HCT116 (cell line): ENCODE results near the gene PTDSS2. TPM values are rescaled to one million over a fixed set of nuclear protein-coding genes. Genes with fewer than 3 reads are reported as not detected.

Experiments
- ATAC-seq: fragments of 200-7000 bp; cut with Tn5 transposase; 2 replicates; pipeline ENCODE4 v1.9.1; 2020; ENCODE audit warnings: mild to moderate bottlenecking, moderate library complexity
- BruUV-seq: library from RNA; stranded (reverse); fragments of 400-500 nt; replicated peaks from 2 replicates; lab custom pipeline; 2021; lab: Mats Ljungman, UMichigan
- CTCF ChIA-PET: fragments of 300-600 bp; sonication (Branson Sonifier 250); formaldehyde crosslinking; loops from one replicate; lab custom pipeline; 2021; ENCODE audit warnings: antibody characterized with exemption; lab: Charles Lee
- POLR2A ChIA-PET: fragments of 300-600, 350-600 bp; sonication (Branson Sonifier 250); formaldehyde crosslinking; loops from one replicate; lab custom pipeline; 2021; ENCODE audit warnings: antibody characterized with exemption; lab: Charles Lee
- RAD21 ChIA-PET, 2 experiments: fragments of 300-600 bp; sonication (Branson Sonifier 250); formaldehyde crosslinking; loops; one replicate each; lab custom pipeline; 2023; ENCODE audit warnings: low total read pairs in 2 of 2; ENCODE audit not compliant: uncharacterized antibody in 2 of 2, unreplicated experiment in 2 of 2, low non-redundant PET in 1 of 2; lab: Charles Lee
- DNase-seq: peaks from one replicate; pipeline ENCODE4 v3.0.0-alpha.2; 2010; ENCODE audit warnings: low read depth, low spot score
- H2AFZ ChIP-seq: fragments of 200-600 bp; shearing (Covaris generic), sonication (generic); 2 replicates; pipeline ENCODE4 v1.6.1; 2017; ENCODE audit warnings: low read depth, mixed run types, mixed read lengths, antibody characterized with exemption, low read length; ENCODE audit not compliant: poor library complexity, severe bottlenecking
- H3K27ac ChIP-seq: 2 replicates; pipeline ENCODE4 v1.5.1; 2012; ENCODE audit warnings: low read depth, low read length
- H3K27me3 ChIP-seq: fragments of 200-600 bp; sonication (generic); 2 replicates; pipeline ENCODE4 v1.6.1; 2016; ENCODE audit warnings: mixed run types, low read length, mixed read lengths; ENCODE audit not compliant: insufficient read depth
- H3K36me3 ChIP-seq, 2 experiments: fragments of 200-500 bp in 1 of 2; fragments of 200-600 bp in 1 of 2; sonication (Bioruptor generic) in 1 of 2; sonication (generic) in 1 of 2; 2 replicates each; pipeline versions ENCODE4 v1.5.1 to v1.6.1; 2014 to 2016; ENCODE audit warnings: low read length in 2 of 2, inconsistent platforms in 1 of 2, mixed read lengths in 1 of 2, mixed run types in 1 of 2; ENCODE audit not compliant: insufficient read depth in 2 of 2, control insufficient read depth in 1 of 2
- H3K4me1 ChIP-seq, 2 experiments: fragments of 200-600 bp in 1 of 2; sonication (generic) in 1 of 2; 2 replicates each; pipeline versions ENCODE4 v1.5.1 to v1.6.1; 2012 to 2017; ENCODE audit warnings: low read length in 2 of 2, inconsistent platforms in 1 of 2, mild to moderate bottlenecking in 1 of 2, mixed read lengths in 1 of 2, mixed run types in 1 of 2, moderate library complexity in 1 of 2; ENCODE audit not compliant: insufficient read depth in 2 of 2, control insufficient read depth in 1 of 2
- H3K4me2 ChIP-seq: fragments of 200-600 bp; sonication (generic); 2 replicates; pipeline ENCODE4 v1.6.1; 2017; ENCODE audit warnings: mixed run types, low read length, mixed read lengths
- H3K4me3 ChIP-seq, 2 experiments: fragments of 200-600 bp in 1 of 2; sonication (generic) in 1 of 2; replicated peaks in 1 of 2; 2 replicates each; pipeline ENCODE4 v1.5.1; 2011 to 2016; ENCODE audit warnings: low read length in 2 of 2, control low read depth in 1 of 2, low read depth in 1 of 2, mild to moderate bottlenecking in 1 of 2, mixed read lengths in 1 of 2, mixed run types in 1 of 2
- H3K79me2 ChIP-seq: fragments of 200-600 bp; sonication (generic); 2 replicates; pipeline ENCODE4 v1.6.1; 2017; ENCODE audit warnings: mild to moderate bottlenecking, mixed run types, low read length, moderate library complexity, mixed read lengths; ENCODE audit not compliant: insufficient read depth
- H3K9ac ChIP-seq: fragments of 200-600 bp; sonication (generic); 2 replicates; pipeline ENCODE4 v1.6.1; 2016; ENCODE audit warnings: low read length, mixed read lengths
- H3K9me2 ChIP-seq: fragments of 200-600 bp; sonication (generic), shearing (Covaris generic); 2 replicates; pipeline ENCODE4 v1.6.1; 2017; ENCODE audit warnings: mixed run types, mild to moderate bottlenecking, moderate library complexity; ENCODE audit not compliant: insufficient read depth
- H3K9me3 ChIP-seq, 2 experiments: fragments of 200-500 bp in 1 of 2; fragments of 200-600 bp in 1 of 2; sonication (Bioruptor generic) in 1 of 2; sonication (generic) in 1 of 2; 2 replicates each; pipeline ENCODE4 v1.6.1; 2014 to 2017; ENCODE audit warnings: low read length in 2 of 2, mixed read lengths in 2 of 2, inconsistent platforms in 1 of 2, low read depth in 1 of 2, mild to moderate bottlenecking in 1 of 2, mixed run types in 1 of 2, moderate library complexity in 1 of 2; ENCODE audit not compliant: control insufficient read depth in 1 of 2, insufficient read depth in 1 of 2
- H4K20me1 ChIP-seq: fragments of 200-600 bp; sonication (generic), shearing (Covaris generic); 2 replicates; pipeline ENCODE4 v1.6.1; 2017; ENCODE audit warnings: mixed run types, mild to moderate bottlenecking, moderate library complexity; ENCODE audit not compliant: insufficient read depth
- CBX3 ChIP-seq: IDR thresholded peaks from 2 replicates; pipeline ENCODE4 v1.6.1; 2012; ENCODE audit warnings: low read depth
- EGR1 ChIP-seq: IDR thresholded peaks from 2 replicates; pipeline ENCODE4 v1.6.1; 2012; ENCODE audit warnings: low read depth
- ELF1 ChIP-seq: IDR thresholded peaks from 2 replicates; pipeline ENCODE4 v1.6.1; 2012; ENCODE audit warnings: low read depth, borderline replicate concordance
- EZH2phosphoT487 ChIP-seq: fragments of 200-600 bp; IDR thresholded peaks from 2 replicates; pipeline ENCODE4 v1.6.1; 2018; ENCODE audit warnings: antibody characterized with exemption, borderline replicate concordance
- RAD21 ChIP-seq: IDR thresholded peaks from 2 replicates; pipeline ENCODE4 v1.6.1; 2012; ENCODE audit warnings: low read depth, mild to moderate bottlenecking
- SIN3A ChIP-seq: IDR thresholded peaks from 2 replicates; pipeline ENCODE4 v1.6.1; 2012; ENCODE audit warnings: low read depth
- SRF ChIP-seq: IDR thresholded peaks from 2 replicates; pipeline ENCODE4 v1.6.1; 2012; ENCODE audit warnings: low read depth
- TCF7L2 ChIP-seq: IDR thresholded peaks from 2 replicates; pipeline ENCODE4 v1.7.0; 2011; ENCODE audit warnings: borderline replicate concordance, inconsistent platforms; ENCODE audit not compliant: insufficient read depth, insufficient read length; ENCODE audit errors: extremely low read depth
- intact Hi-C: fragments of 100-400 bp; cut with micrococcal nuclease; formaldehyde crosslinking; loops from 2 replicates; pipeline ENCODE4 v1.10.0; 2022
- total RNA-seq: library from RNA; stranded (reverse); gene quantifications from one replicate; pipeline ENCODE4 v1.2.1, GENCODE V29; 2021; ENCODE audit not compliant: unreplicated experiment
- TF ChIP-seq, protein P1 (sequence below), 3 experiments: fragments of 200-600 bp in 1 of 3; sonication (generic) in 1 of 3; IDR thresholded peaks in 2 of 3; conservative IDR thresholded peaks in 1 of 3; 2 replicates each; pipeline ENCODE4 v1.5.1; 2012 to 2017; ENCODE audit warnings: low read depth in 2 of 3, low read length in 2 of 3, antibody characterized with exemption in 1 of 3, borderline replicate concordance in 1 of 3, control low read depth in 1 of 3, mild to moderate bottlenecking in 1 of 3, mixed read lengths in 1 of 3, mixed run types in 1 of 3, moderate library complexity in 1 of 3; ENCODE audit not compliant: insufficient read depth in 1 of 3
- TF ChIP-seq, protein P2 (sequence below): IDR thresholded peaks from 2 replicates; pipeline ENCODE4 v1.6.1; 2012
- TF ChIP-seq, protein P3 (sequence below): IDR thresholded peaks from 2 replicates; pipeline ENCODE4 v1.6.1; 2011; ENCODE audit warnings: mild to moderate bottlenecking, low read length, moderate library complexity; ENCODE audit not compliant: insufficient replicate concordance; ENCODE audit errors: extremely low read depth

The PTDSS2 gene
- total RNA-seq, 1 experiment from 2014 or later = 40.1 TPM

DNA sequence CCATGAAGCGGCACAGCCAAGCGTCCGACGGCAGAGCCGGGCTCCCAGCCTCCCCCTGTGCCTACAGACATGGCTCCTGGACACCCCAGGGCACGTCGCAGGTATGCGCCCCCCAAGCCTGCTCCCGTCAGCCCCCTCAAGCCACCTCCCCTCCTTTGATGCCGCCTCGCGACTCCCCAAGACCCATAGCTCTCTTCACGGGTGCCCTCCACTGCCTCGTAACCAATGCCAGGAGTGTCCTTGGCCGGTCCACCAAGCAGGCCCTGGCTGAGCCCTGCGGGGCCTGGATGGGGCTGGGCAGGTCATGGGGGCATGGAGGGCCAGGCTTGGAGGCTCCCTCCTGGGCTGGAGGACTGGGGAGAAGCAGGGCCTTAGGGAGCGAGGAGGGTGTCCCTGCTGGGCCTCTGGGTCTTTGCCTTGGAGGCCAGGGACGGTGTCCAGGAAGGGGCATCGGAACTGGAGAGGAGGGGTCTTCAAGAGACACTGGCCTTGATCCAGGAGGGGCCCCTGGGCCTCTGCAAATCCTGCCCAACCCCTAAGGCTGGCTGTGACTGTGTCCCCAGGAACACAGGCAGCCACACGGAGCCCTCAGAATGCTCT is 17.5 kb upstream of the PTDSS2 start (continued):
- no peak for TF ChIP-seq TCF7L2
- no peak for TF ChIP-seq SRF
- TF ChIP-seq RAD21 = no peak
- TF ChIP-seq, all 23 proteins: peak for 0

DNA sequence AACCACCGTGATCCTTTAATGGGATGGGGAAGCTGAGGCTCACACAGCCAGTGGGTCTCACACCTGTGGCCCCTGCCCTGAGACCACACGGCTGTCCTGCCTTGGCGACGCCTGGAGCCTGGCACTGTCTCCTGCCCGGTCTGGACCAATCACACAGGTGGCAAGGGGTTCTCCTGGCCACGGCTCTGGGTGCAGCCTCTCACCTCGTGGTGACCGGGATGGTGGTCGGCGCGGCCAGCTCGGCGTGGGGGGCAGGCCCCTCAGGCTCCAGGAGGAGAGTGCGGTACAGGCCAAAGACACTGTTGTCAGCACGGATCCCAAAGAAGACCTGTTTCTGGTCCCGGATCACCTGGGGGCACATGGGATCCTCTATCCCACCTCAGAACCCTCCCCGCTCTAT is 17.0 kb upstream of the PTDSS2 start:
- Histone ChIP-seq H4K20me1 (no peaks in the 10 kb centered on the region), H3K9me3 (no peaks in the 10 kb centered on the region; a peak in 1 of 4 replicates), H3K4me3 (no peak overlapping the region), H3K36me3 (0 out of 4 replicates have a peak, but pooled peaks cover 0 to 3% of the 10 kb centered on the region in 2 experiments), H3K4me2 (no peak overlapping the region), H3K9ac (no peak overlapping the region), H2AFZ (no peak overlapping the region), H3K9me2 (no peaks in the 10 kb centered on the region), H3K79me2 (no peaks in the 10 kb centered on the region), H3K4me1 (no peaks in the 10 kb centered on the region; a peak in 1 of 4 replicates), H3K27ac (no peak overlapping the region), H3K27me3 (no peaks in the 10 kb centered on the region)
- POLR2A ChIA-PET = no interaction called here
- TF ChIP-seq ELF1 (no peak), RAD21 (no peak), EZH2phosphoT487 (no peak), CBX3 (no peak), SIN3A (no peak), EGR1 (no peak)
- TF ChIP-seq, protein P1, sequence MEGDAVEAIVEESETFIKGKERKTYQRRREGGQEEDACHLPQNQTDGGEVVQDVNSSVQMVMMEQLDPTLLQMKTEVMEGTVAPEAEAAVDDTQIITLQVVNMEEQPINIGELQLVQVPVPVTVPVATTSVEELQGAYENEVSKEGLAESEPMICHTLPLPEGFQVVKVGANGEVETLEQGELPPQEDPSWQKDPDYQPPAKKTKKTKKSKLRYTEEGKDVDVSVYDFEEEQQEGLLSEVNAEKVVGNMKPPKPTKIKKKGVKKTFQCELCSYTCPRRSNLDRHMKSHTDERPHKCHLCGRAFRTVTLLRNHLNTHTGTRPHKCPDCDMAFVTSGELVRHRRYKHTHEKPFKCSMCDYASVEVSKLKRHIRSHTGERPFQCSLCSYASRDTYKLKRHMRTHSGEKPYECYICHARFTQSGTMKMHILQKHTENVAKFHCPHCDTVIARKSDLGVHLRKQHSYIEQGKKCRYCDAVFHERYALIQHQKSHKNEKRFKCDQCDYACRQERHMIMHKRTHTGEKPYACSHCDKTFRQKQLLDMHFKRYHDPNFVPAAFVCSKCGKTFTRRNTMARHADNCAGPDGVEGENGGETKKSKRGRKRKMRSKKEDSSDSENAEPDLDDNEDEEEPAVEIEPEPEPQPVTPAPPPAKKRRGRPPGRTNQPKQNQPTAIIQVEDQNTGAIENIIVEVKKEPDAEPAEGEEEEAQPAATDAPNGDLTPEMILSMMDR (IDR thresholded peaks at IDR 0.05 in 2 of 3, conservative IDR thresholded peaks at IDR 0.05 in 1 of 3; ENCODE audit: borderline replicate concordance in 1 of 3, insufficient read depth in 1 of 3, low read depth in 2 of 3, low read length in 2 of 3) = no peak
- TF ChIP-seq, protein P2, sequence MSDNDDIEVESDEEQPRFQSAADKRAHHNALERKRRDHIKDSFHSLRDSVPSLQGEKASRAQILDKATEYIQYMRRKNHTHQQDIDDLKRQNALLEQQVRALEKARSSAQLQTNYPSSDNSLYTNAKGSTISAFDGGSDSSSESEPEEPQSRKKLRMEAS = no peak
- TF ChIP-seq, protein P3, sequence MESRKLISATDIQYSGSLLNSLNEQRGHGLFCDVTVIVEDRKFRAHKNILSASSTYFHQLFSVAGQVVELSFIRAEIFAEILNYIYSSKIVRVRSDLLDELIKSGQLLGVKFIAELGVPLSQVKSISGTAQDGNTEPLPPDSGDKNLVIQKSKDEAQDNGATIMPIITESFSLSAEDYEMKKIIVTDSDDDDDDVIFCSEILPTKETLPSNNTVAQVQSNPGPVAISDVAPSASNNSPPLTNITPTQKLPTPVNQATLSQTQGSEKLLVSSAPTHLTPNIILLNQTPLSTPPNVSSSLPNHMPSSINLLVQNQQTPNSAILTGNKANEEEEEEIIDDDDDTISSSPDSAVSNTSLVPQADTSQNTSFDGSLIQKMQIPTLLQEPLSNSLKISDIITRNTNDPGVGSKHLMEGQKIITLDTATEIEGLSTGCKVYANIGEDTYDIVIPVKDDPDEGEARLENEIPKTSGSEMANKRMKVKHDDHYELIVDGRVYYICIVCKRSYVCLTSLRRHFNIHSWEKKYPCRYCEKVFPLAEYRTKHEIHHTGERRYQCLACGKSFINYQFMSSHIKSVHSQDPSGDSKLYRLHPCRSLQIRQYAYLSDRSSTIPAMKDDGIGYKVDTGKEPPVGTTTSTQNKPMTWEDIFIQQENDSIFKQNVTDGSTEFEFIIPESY = no peak
- BruUV-seq = no TSS peak
- ATAC-seq (no peak), DNase-seq (no peak)
- RAD21 ChIA-PET = no interaction called here
- CTCF ChIA-PET = no interaction called here
- intact Hi-C loops = no loop called here
